Smooth muscle cell (in vitro differentiated cells): Measurements from ENCODE around the gene AAMP. TPM values are rescaled to one million over a fixed set of nuclear protein-coding genes. Genes with fewer than 3 reads are reported as not detected.

Source experiments
- DNase-seq: peaks from one replicate; lab custom pipeline; 2025; ENCODE audit not compliant: unreplicated experiment; lab: John Stamatoyannopoulos, UW
- H2AFZ ChIP-seq: fragments of 200-600 bp; sonication (generic); 2 replicates; pipeline ENCODE4 v1.6.0; 2016; ENCODE audit warnings: antibody characterized with exemption, low read depth, mild to moderate bottlenecking
- H3F3A ChIP-seq: fragments of 200-600 bp; sonication (generic); 2 replicates; pipeline ENCODE4 v1.6.0; 2017; ENCODE audit warnings: antibody characterized with exemption, low read depth
- H3K27ac ChIP-seq: fragments of 200-600 bp; sonication (generic); 2 replicates; pipeline ENCODE4 v1.5.1; 2016; ENCODE audit warnings: low read depth, mild to moderate bottlenecking
- H3K27me3 ChIP-seq: fragments of 200-600 bp; sonication (generic); 2 replicates; pipeline ENCODE4 v1.6.1; 2016; ENCODE audit warnings: low read depth, mild to moderate bottlenecking
- H3K36me3 ChIP-seq: fragments of 200-600 bp; sonication (generic); 2 replicates; pipeline ENCODE4 v1.5.1; 2016; ENCODE audit warnings: low read depth
- H3K4me1 ChIP-seq: fragments of 200-600 bp; sonication (generic); 2 replicates; pipeline ENCODE4 v1.5.1; 2016; ENCODE audit warnings: low read depth
- H3K4me2 ChIP-seq: fragments of 200-600 bp; sonication (generic); 2 replicates; pipeline ENCODE4 v1.6.0; 2016; ENCODE audit warnings: mild to moderate bottlenecking
- H3K4me3 ChIP-seq: fragments of 200-600 bp; sonication (generic); 2 replicates; pipeline ENCODE4 v1.5.1; 2016; ENCODE audit warnings: mild to moderate bottlenecking
- H3K79me2 ChIP-seq: fragments of 200-600 bp; sonication (generic); 2 replicates; pipeline ENCODE4 v1.6.0; 2016; ENCODE audit warnings: low read depth, mild to moderate bottlenecking
- H3K9ac ChIP-seq: fragments of 200-600 bp; sonication (generic); 2 replicates; pipeline ENCODE4 v1.6.0; 2016; ENCODE audit warnings: low read depth
- H3K9me3 ChIP-seq: fragments of 200-600 bp; sonication (generic); replicated peaks from 2 replicates; pipeline ENCODE4 v1.5.1; 2016; ENCODE audit warnings: low read depth
- H4K20me1 ChIP-seq: fragments of 200-600 bp; sonication (generic); 2 replicates; pipeline ENCODE4 v1.6.0; 2016; ENCODE audit warnings: low read depth
- CTCF ChIP-seq: fragments of 200-600 bp; sonication (generic); IDR thresholded peaks from 2 replicates; pipeline ENCODE4 v1.5.1; 2017; ENCODE audit warnings: borderline replicate concordance, mild to moderate bottlenecking, antibody characterized with exemption; ENCODE audit not compliant: insufficient read depth, poor library complexity, severe bottlenecking
- whole genome bisulfite sequencing: methylation state at CpG from one replicate; pipeline ENCODE4 v1.1.7; 2016; ENCODE audit warnings: low lambda C conversion rate; 5-methylcytosine and 5-hydroxymethylcytosine counted together
- polyA plus RNA-seq: library from polyadenylated mRNA; unstranded; fragments of >200 nt; fragmentation: Nextera tagmentation; extraction: Ambion mirVana; gene quantifications from 2 replicates; pipeline ENCODE4 v1.2.1, GENCODE V29; 2016
- total RNA-seq: library from RNA; depleted of rRNA; stranded (reverse); fragments of >200 nt; gene quantifications from 2 replicates; pipeline ENCODE4 v1.2.3, GENCODE V29; 2014

Gene AAMP
- total and polyA plus RNA-seq, 2 experiments from 2014 or later: 71.5 to 95.8 TPM

GRCh38 chr2:218261423-218262236, 8.3 kb downstream of the AAMP start:
- 48% methylated on average over 8 of the region's 8 CpGs for WGBS
- peak overlapping the region; percentile 30 for H3K4me2 ChIP-seq

GRCh38 chr2:218260742-218261422, 9.1 kb downstream of the AAMP start, which contains the start of gene GPBAR1:
GPBAR1 (plus strand) TSS chr2:218261015; CDS start chr2:218262725, 1,710 bp downstream.
- no peak for TF ChIP-seq CTCF
- H3K4me3 ChIP-seq: no peak within 1 kb of the TSS
- no peak for DNase-seq

More at GRCh38 chr2:218261423-218262236, 8.3 kb downstream of the AAMP start:
- Histone ChIP-seq H3K9me3 (no peaks in the 10 kb centered on the region), H2AFZ (no peak overlapping the region), H3K9ac (no peak overlapping the region), H3K27ac (peak overlapping the region; percentile 90), H3K27me3 (no peaks in the 10 kb centered on the region), H4K20me1 (peaks cover 5% of the 10 kb centered on the region), H3K4me3 (no peak overlapping the region), H3K4me1 (peaks cover 15% of the 10 kb centered on the region), H3K36me3 (no peaks in the 10 kb centered on the region), H3K79me2 (no peaks in the 10 kb centered on the region), H3F3A (peaks cover 34% of the 10 kb centered on the region)
- no peak for DNase-seq
- no peak for TF ChIP-seq CTCF

DNA sequence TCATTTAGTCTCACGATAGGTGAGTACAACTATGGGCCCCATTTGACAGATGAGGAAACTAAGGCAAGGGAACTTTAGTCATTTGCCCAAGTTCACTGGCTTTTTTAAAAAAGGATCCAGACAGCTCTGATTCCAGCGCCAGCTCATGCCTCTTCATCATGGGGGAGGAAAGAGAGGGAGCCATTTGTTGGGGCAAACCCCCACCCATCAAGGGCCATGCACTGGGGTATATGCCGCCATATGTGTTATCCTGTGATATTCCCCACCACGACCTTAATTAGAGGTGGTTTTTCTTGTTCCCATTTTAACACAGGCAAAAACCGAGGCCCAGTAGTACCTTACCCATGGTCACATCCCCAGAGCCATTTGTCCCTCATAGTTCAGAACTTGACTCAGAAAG, 9.8 kb downstream of the AAMP start:
- H2AFZ ChIP-seq: no peak overlapping the region
- no peak overlapping the region for H3K4me3 ChIP-seq
- 87% methylated on average over 5 of the region's 5 CpGs for WGBS
- no peaks in the 10 kb centered on the region for H3K79me2 ChIP-seq
- peaks cover 46% of the 10 kb centered on the region for H3F3A ChIP-seq
- H3K9me3 ChIP-seq: no peaks in the 10 kb centered on the region
- H3K27me3 ChIP-seq: no peaks in the 10 kb centered on the region
- peaks cover 2% of the 10 kb centered on the region for H3K36me3 ChIP-seq
- H3K4me2 ChIP-seq: peak overlapping the region; percentile 30
- peaks cover 11% of the 10 kb centered on the region for H4K20me1 ChIP-seq
- H3K4me1 ChIP-seq: peaks cover 15% of the 10 kb centered on the region
- DNase-seq: no peak
- peak overlapping the region; percentile 90 for H3K27ac ChIP-seq
- TF ChIP-seq CTCF: no peak
- no peak overlapping the region for H3K9ac ChIP-seq

More at GRCh38 chr2:218260742-218261422, 9.1 kb downstream of the AAMP start, which contains the start of gene GPBAR1:
- Histone ChIP-seq H3K27me3 (no peaks in the 10 kb centered on the region), H3K9me3 (no peaks in the 10 kb centered on the region), H3K36me3 (no peaks in the 10 kb centered on the region), H3K79me2 (no peaks in the 10 kb centered on the region), H3F3A (peaks cover 40% of the 10 kb centered on the region), H3K4me2 (peak within 1 kb of the TSS; percentile 40), H4K20me1 (peaks cover 5% of the 10 kb centered on the region), H3K27ac (peak within 1 kb of the TSS; percentile 90), H3K4me1 (peaks cover 15% of the 10 kb centered on the region), H3K9ac (peak within 1 kb of the TSS; percentile 67), H2AFZ (no peak within 1 kb of the TSS)
- WGBS: 47% methylated on average over 10 of the region's 10 CpGs
